A549 (cell line): ENCODE results near the gene LRRC74A.

Source experiments
- JUN ChIP-seq, 2 experiments: fragments of >200 bp; sonication (Bioruptor Twin); formaldehyde crosslinking; IDR thresholded peaks; 2 replicates in 1 of 2; 3 replicates in 1 of 2; pipeline ENCODE4 v1.6.1; 2016 to 2017
- POLR2A ChIP-seq: IDR thresholded peaks from 2 replicates; pipeline ENCODE4 v1.6.1; 2012; ENCODE audit warnings: mild to moderate bottlenecking, low read length
- RAD21 ChIP-seq, 2 experiments: fragments of >200 bp in 1 of 2; sonication (Bioruptor Twin) in 1 of 2; formaldehyde crosslinking in 1 of 2; IDR thresholded peaks in 1 of 2; conservative IDR thresholded peaks in 1 of 2; 2 replicates in 1 of 2; 3 replicates in 1 of 2; pipeline ENCODE4 v1.6.1; 2012 to 2018; ENCODE audit warnings: inconsistent platforms in 1 of 2
- RFX5 ChIP-seq: fragments of 450-650 bp; IDR thresholded peaks from 2 replicates; pipeline ENCODE4 v1.7.1; 2014; ENCODE audit warnings: antibody characterized with exemption, mild to moderate bottlenecking, moderate library complexity
- SMC3 ChIP-seq: fragments of >200 bp; sonication (Bioruptor Twin); formaldehyde crosslinking; IDR thresholded peaks from 3 replicates; pipeline ENCODE4 v1.6.1; 2018; ENCODE audit warnings: inconsistent platforms
- TF ChIP-seq, protein P1 (sequence below): fragments of >200 bp; sonication (Bioruptor Twin); formaldehyde crosslinking; IDR thresholded peaks from 3 replicates; pipeline ENCODE4 v1.5.1; 2016

DNA sequence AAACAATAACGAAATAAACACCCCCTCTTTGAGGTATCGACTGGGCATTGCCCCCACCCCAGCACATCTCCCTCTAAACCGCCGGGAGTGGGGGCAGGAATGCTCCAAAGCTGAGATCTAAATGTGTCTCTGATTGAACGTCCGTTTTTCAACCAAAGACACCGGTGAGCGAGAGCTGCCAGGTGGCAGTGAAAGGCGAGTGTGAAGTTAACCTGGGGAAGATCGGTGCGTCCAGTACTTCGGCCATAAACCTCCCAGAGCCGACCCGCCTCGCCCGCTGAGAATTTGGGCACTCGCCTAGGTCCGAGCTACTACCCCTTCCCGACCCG lies 14.2 kb upstream of the LRRC74A start:
- TF ChIP-seq, protein P1, sequence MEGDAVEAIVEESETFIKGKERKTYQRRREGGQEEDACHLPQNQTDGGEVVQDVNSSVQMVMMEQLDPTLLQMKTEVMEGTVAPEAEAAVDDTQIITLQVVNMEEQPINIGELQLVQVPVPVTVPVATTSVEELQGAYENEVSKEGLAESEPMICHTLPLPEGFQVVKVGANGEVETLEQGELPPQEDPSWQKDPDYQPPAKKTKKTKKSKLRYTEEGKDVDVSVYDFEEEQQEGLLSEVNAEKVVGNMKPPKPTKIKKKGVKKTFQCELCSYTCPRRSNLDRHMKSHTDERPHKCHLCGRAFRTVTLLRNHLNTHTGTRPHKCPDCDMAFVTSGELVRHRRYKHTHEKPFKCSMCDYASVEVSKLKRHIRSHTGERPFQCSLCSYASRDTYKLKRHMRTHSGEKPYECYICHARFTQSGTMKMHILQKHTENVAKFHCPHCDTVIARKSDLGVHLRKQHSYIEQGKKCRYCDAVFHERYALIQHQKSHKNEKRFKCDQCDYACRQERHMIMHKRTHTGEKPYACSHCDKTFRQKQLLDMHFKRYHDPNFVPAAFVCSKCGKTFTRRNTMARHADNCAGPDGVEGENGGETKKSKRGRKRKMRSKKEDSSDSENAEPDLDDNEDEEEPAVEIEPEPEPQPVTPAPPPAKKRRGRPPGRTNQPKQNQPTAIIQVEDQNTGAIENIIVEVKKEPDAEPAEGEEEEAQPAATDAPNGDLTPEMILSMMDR, result no peak
- TF ChIP-seq POLR2A, result no peak
- no peak for TF ChIP-seq RFX5
- no peak for TF ChIP-seq SMC3
- no peak for TF ChIP-seq RAD21 (conservative IDR thresholded peaks at IDR 0.05 in 1 of 2, IDR thresholded peaks at IDR 0.05 in 1 of 2)
- TF ChIP-seq JUN (IDR thresholded peaks at IDR 0.05), result no peak
